ENCODE measurements around the gene MARK1.

GRCh38 chr1:220533504-220534109, 5.7 kb downstream of the MARK1 start:
- TF ChIP-seq CTCF (IDR thresholded peaks at IDR 0.05) (no peak), TEAD4 (IDR thresholded peaks at IDR 0.05; ENCODE audit: borderline replicate concordance, insufficient read depth) (no peak), RFX5 (IDR thresholded peaks at IDR 0.05; ENCODE audit: low read length) (no peak)

All from SK-N-SH (cell line).